Endothelial cell of coronary artery (primary cell): ENCODE results near the gene AQP5. TPM values are rescaled to one million over a fixed set of nuclear protein-coding genes. Genes with fewer than 3 reads are reported as not detected.

ENCODE experiments used
- total RNA-seq: library from RNA; depleted of rRNA; stranded (reverse); fragments of >200 nt; gene quantifications from 2 replicates; pipeline ENCODE4 v1.2.3, GENCODE V29; 2014

Gene AQP5
- 0.09 and 1.8 TPM in 2 replicates for total RNA-seq

DNA sequence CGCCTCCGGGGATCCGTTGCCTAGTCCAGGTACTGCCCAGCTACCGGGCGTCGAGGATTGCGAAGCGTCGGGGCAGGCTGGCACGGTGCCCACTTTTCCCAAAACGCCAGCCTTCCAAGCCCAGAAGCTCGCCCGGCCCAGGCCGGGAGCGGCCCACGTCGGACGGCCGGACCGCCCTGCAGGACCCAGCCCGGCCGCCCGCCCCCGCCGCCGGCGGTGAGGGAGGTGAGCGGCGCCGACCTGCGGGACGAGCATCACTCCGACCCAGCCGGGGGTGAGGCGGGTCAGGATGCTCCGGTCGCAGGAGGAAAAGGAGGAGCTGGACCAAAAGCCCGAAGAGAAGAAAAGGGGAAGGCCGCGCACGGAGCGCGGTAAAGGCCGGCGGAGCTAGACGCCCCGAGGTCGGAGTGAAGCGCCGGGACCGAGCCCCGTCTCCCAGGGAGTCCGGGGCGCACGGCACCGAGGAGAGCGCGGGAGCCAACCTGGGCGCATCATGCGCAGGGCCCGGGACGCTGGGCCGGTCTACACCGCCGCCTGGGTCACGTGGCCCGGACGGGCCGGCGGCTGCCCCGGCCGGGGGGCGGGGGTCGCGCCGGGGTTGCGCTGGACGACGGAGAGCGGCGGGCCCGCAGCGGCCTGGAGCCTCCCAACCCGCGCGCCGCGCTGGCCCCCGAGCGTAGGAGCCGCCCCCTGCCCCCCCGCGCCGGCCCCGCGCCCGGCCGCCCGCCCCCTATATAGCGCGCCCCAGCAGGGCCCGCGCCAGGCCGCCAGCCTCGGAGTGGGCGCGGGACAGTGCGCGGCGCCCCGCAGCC is at the start of gene AQP5:
Gene AQP5 (plus strand): TSS at position 762 of the 812 bp plus-strand sequence. CDS start 146 bp downstream, outside the sequence.

DNA sequence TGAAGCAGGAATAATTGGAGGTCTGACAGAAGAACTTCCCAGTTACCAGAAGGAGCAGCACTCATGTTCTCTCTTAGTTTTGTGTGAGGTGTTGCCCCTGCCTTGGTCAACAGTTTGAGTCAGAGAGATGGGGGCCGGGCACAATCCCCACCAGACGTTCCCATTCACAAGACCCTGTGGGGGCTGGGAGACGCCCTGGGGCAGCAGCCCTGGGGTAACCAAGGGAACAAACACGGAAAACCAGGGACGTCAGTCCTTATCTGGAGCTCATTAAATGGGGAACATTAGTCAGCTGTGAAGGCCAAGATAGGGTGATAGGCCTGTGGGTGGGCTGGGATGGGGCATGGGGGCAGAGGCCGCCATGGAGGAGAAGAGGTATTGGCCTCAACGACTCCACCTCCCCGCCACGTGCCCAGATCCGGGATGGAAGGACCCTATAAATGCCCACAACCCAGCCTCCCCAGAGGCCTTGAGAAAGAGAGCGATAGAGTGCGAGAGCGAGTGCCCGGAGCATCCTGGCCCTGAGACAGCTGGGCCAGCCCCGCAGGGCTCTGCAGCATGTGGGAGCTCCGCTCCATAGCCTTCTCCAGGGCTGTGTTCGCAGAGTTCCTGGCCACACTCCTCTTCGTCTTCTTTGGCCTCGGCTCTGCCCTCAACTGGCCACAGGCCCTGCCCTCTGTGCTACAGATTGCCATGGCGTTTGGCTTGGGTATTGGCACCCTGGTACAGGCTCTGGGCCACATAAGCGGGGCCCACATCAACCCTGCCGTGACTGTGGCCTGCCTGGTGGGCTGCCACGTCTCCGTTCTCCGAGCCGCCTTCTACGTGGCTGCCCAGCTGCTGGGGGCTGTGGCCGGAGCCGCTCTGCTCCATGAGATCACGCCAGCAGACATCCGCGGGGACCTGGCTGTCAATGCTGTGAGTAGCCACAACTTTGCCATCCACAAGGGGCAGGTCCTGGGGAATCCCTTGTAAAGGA is 11.1 kb upstream of the AQP5 start, which contains the start of gene AQP2:
Gene AQP2 (plus strand): TSS at position 465 of the 979 bp plus-strand sequence. CDS start 94 bp downstream, at position 559.

DNA sequence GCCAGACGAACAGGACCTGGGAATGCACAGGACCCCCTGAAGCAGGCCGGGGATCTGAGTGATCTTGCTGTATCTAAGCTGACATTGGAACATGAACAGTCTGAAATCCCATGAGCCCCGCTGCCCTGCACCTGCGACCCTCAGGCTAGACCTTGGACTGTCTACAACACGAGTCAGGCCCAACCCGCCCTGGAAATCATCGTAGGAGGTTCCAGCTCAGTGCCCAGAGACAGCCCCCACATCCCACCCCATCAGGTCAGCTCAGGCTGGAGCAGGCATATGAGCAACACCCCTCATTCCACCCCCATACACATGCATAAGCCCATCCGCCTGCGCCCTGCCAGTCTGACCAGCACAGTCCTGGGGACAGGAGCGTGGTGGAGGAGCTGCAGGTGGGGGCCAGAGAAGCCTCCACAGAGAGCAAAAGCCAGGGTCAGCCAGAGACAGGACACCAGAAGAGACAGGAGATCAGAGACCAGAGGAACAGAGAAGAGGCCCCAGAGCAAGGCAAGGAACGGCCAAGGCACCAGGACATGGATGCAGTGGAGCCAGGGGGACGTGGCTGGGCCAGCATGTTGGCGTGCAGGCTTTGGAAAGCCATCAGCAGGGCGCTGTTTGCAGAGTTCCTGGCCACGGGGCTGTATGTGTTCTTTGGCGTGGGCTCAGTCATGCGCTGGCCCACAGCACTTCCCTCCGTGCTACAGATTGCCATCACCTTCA is 11.1 kb downstream of the AQP5 start, which contains the start of gene AQP6:
Gene AQP6 (plus strand): TSS at position 307 of the 720 bp plus-strand sequence. CDS start 227 bp downstream, at position 534.

Other genes with a start within 250 kb of the AQP5 start
- 269 and 354 TPM in 2 replicates for gene TMBIM6, start 220.3 kb upstream of the AQP5 start, total RNA-seq
- gene NCKAP5L, start 133.5 kb upstream of the AQP5 start, total RNA-seq, result 11.2 and 17.0 TPM in 2 replicates
- gene BCDIN3D, start 118.8 kb upstream of the AQP5 start, total RNA-seq, result 1.7 and 2.7 TPM in 2 replicates
- gene FAIM2, start 58.0 kb upstream of the AQP5 start, total RNA-seq, result under 0.01 TPM in 1 of 2 replicates, not detected in the other
- gene AQP2, start 11.1 kb upstream of the AQP5 start, total RNA-seq, result not detected in 2 replicates
- gene AQP6, start 11.1 kb downstream of the AQP5 start, total RNA-seq, result 0.09 TPM in 1 of 2 replicates, not detected in the other
- gene RACGAP1, start 63.6 kb downstream of the AQP5 start, total RNA-seq, result 29.2 and 54.1 TPM in 2 replicates
- 0.36 and 1.0 TPM in 2 replicates for gene ASIC1, start 95.7 kb downstream of the AQP5 start, total RNA-seq
- gene SMARCD1, start 123.5 kb downstream of the AQP5 start, total RNA-seq, result 43.6 and 45.5 TPM in 2 replicates
- not detected in 2 replicates for gene GPD1, start 142.1 kb downstream of the AQP5 start, total RNA-seq
- gene COX14, start 150.4 kb downstream of the AQP5 start, total RNA-seq, result 39.0 and 43.8 TPM in 2 replicates
- gene CERS5, start 205.5 kb downstream of the AQP5 start, total RNA-seq, result 36.0 and 56.7 TPM in 2 replicates